HG03066 (cell line): ENCODE measurements around the gene ZBED2.
A peak's percentile ranks its signal among the peaks of the same experiment; 100 is the strongest.
"Not testable (repeated sequence)": the region's sequence is repeated elsewhere in the genome, so short reads cannot be mapped to it uniquely, and the experiment has no call there.

ENCODE experiments used
- ATAC-seq: cut with Tn5 transposase; IDR thresholded peaks from one replicate; pipeline ENCODE4 v1.9.1; 2021; ENCODE audit warnings: low read depth; ENCODE audit not compliant: unreplicated experiment

Gene ZBED2

GRCh38 chr3:111577798-111578685 lies 17.1 kb downstream of the ZBED2 start:
- ATAC-seq: peak; percentile 92

GRCh38 chr3:111577113-111577512 lies 18.0 kb downstream of the ZBED2 start:
- ATAC-seq: no peak

- ATAC-seq: no peak
Observed at GRCh38 chr3:111571907-111572460, 23.2 kb downstream of the ZBED2 start.

GRCh38 chr3:111571282-111571681 lies 23.9 kb downstream of the ZBED2 start:
- ATAC-seq: no peak

GRCh38 chr3:111570404-111571030 lies 24.6 kb downstream of the ZBED2 start:
- ATAC-seq: no peak

GRCh38 chr3:111568911-111569310 lies 26.2 kb downstream of the ZBED2 start:
- ATAC-seq: no peak

- no peak for ATAC-seq
Observed at GRCh38 chr3:111568355-111568754, 26.8 kb downstream of the ZBED2 start.

- ATAC-seq: no peak
Observed at GRCh38 chr3:111566844-111567243, 28.3 kb downstream of the ZBED2 start.

GRCh38 chr3:111561902-111562301 lies 33.2 kb downstream of the ZBED2 start:
- ATAC-seq: not testable (repeated sequence)

- ATAC-seq: no peak
Observed at GRCh38 chr3:111548756-111549155, 46.4 kb downstream of the ZBED2 start.

- peak; percentile 63 for ATAC-seq
Observed at GRCh38 chr3:111548092-111548491, 47.1 kb downstream of the ZBED2 start.

GRCh38 chr3:111547631-111548030 lies 47.5 kb downstream of the ZBED2 start:
- ATAC-seq: peak; percentile 85

- no peak for ATAC-seq
Observed at GRCh38 chr3:111545349-111545748, 49.8 kb downstream of the ZBED2 start.
